Measurements from ENCODE around the gene C2orf76.

Gene C2orf76

GRCh38 chr2:119260646-119261492, 105.8 kb downstream of the C2orf76 start:
- no peak for DNase-seq (ENCODE audit: low read depth)
- H3K4me3 ChIP-seq (ENCODE audit: low read length), result no peak overlapping the region
- no peak for TF ChIP-seq CTCF (IDR thresholded peaks at IDR 0.05; ENCODE audit: insufficient read depth, low read depth, low read length, missing control alignments)

GRCh38 chr2:119259296-119259860, 107.3 kb downstream of the C2orf76 start:
- no peak overlapping the region for H3K4me3 ChIP-seq (ENCODE audit: low read length)
- no peak for DNase-seq (ENCODE audit: low read depth)
- TF ChIP-seq CTCF (IDR thresholded peaks at IDR 0.05; ENCODE audit: insufficient read depth, low read depth, low read length, missing control alignments), result no peak

- no peak for DNase-seq (ENCODE audit: low read depth)
- H3K4me3 ChIP-seq (ENCODE audit: low read length), result no peak overlapping the region
- TF ChIP-seq CTCF (IDR thresholded peaks at IDR 0.05; ENCODE audit: insufficient read depth, low read depth, low read length, missing control alignments), result no peak
These were observed 109.4 kb downstream of the C2orf76 start for GRCh38 chr2:119257198-119257597.

GRCh38 chr2:119256582-119256921, 110.1 kb downstream of the C2orf76 start:
- H3K4me3 ChIP-seq (ENCODE audit: low read length), result no peak overlapping the region

GRCh38 chr2:119255760-119256581, 110.7 kb downstream of the C2orf76 start:
- no peak for TF ChIP-seq CTCF (IDR thresholded peaks at IDR 0.05; ENCODE audit: insufficient read depth, low read depth, low read length, missing control alignments)
- no peak overlapping the region for H3K4me3 ChIP-seq (ENCODE audit: low read length)
- DNase-seq (ENCODE audit: low read depth), result peak; percentile 93

More at GRCh38 chr2:119256582-119256921, 110.1 kb downstream of the C2orf76 start:
- TF ChIP-seq CTCF (IDR thresholded peaks at IDR 0.05; ENCODE audit: insufficient read depth, low read depth, low read length, missing control alignments), result no peak
- DNase-seq (ENCODE audit: low read depth), result no peak

- no peak for DNase-seq (ENCODE audit: low read depth)
- H3K4me3 ChIP-seq (ENCODE audit: low read length), result no peak overlapping the region
- no peak for TF ChIP-seq CTCF (IDR thresholded peaks at IDR 0.05; ENCODE audit: insufficient read depth, low read depth, low read length, missing control alignments)
These were observed 112.0 kb downstream of the C2orf76 start for GRCh38 chr2:119254601-119255080.
